ENCODE measurements around the gene PLAU.
"Not testable (repeated sequence)": the region's sequence is repeated elsewhere in the genome, so short reads cannot be mapped to it uniquely, and the experiment has no call there.

The PLAU gene

DNA sequence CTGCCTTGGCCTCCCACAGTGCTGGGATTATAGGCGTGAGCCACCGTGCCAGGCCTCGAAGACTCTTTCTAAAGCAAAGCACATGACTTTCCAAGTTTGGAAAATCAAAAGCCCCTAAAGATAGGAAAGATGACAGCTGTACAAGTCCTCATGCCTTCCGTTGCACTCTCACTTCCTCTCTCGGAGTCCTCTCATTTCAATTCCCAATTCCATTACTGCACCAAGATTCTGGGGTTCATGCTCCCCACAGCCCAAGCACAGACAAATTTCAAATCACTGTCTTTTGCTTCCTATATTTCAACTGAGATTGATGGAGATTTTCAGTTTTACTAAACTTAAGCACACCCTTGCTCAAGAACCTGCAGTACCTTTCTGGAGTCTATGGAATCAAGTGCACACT, 10.9 kb upstream of the PLAU start:
- DNase-seq: no peak

DNA sequence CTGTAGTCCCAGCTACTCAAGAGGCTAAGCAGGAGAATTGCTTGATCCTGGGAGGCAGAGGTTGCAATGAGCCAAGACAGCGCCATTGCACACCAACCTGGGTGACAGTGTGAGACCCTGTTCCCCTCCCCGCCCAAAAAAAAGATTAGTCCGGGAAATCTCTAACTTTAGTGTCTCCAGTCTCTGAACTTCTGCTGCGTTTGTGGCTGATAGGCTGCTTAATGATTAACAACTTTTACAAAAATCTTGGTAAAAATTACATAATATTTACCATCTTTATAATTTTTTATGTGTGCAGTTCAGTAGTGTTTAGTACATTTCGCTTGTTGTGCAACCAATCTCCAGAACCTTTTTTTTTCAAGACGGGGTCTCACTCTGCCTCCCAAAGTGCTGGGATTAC, 9.7 kb upstream of the PLAU start:
- DNase-seq: no peak

DNA sequence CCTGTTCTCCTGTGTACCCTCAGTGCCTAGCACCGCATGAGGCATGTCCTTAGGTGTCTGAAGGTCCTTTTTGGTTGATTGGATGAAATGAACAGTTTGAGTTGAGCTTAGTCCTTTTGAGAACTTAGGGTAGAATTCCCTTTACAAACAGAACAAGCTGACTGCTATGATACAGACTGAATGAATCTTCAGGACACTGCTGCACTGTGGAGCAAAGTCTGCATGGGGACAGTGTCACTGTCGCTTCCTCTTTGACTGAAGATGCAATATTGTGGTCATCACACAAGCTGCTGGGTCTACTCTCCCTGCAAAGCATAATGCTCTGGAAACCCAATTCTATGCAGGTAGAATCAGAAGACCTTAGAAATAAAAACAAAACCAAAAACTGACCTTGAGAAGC, 8.6 kb upstream of the PLAU start:
- no peak for DNase-seq

DNA sequence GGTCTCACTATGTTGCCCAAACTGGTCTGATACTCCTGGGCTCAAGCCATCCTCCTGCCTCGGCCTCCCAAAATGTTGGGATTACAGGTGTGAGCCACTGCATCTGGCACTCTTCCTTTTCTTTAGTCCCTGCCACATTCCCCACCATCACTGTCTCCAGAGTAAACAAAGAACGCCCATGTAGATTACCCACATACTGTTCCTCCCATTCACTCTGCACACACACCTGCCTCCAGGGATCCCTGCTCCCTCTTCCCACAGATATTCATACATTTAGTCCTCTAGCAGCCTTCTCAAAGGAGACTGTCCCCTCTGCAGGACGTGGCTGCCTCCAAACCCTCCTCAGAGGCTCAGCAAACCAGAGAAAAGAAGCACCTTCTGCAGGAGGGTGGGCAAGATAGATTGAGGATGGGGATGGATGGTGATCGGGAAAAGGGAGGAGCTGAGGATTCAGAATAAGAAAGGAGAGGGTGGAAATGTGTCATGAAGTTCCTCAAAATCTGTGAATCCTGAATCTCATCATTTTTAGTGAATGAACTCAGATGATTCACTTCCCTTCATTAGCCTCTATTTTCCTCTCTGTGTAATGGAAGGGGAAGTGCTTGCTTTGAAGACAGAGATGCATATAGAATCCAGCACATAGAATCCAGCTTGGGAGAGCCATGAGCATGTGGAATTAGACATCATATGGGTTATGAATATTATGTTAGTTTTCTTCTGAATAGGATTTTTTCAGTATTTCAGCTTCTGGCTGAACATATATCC, 5.5 kb upstream of the PLAU start:
- no peak for DNase-seq

DNA sequence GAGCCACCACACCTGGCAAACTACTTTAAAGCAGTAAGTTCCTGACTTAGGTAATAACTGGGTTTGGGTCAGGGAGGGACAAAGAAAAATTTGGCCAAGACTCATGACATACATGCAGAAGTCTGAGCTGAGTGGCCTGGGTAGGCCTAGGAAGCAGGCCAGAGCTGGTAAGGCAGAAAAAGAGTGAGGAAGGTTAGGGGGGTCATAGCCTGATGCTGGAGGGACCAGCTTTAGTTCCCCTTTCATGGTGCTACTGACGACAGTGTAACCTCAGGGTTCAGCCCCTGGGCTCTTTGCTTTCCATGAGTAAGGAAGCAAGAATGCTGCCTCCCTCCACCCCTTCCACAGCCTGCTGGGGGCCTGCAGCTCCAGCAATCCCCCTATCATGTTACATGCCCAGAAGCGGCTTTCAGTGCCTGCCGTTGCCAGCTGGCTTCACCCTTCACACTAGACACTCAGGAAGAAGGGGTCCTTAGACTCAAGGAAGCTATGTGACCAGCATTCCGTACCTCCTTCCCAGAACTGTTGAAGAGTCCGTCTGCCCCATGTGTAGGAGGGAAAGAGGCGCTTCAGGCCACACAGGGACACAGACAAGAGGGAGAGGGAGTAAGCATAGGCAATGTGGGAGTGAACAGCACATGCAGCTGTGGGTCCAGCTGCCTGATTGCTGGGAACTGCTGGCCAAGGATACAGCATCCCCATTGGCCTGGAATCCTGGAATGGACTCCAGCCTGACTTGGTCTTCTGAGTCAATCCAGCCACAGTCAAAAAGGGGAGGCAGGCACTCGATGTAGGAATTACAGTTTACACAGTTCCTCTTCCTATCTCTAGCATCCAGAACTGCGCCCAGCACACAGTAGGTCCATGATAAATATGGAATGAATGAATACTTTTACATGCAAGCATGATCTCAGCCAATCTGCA, 4.1 kb upstream of the PLAU start:
- no peak for DNase-seq

DNA sequence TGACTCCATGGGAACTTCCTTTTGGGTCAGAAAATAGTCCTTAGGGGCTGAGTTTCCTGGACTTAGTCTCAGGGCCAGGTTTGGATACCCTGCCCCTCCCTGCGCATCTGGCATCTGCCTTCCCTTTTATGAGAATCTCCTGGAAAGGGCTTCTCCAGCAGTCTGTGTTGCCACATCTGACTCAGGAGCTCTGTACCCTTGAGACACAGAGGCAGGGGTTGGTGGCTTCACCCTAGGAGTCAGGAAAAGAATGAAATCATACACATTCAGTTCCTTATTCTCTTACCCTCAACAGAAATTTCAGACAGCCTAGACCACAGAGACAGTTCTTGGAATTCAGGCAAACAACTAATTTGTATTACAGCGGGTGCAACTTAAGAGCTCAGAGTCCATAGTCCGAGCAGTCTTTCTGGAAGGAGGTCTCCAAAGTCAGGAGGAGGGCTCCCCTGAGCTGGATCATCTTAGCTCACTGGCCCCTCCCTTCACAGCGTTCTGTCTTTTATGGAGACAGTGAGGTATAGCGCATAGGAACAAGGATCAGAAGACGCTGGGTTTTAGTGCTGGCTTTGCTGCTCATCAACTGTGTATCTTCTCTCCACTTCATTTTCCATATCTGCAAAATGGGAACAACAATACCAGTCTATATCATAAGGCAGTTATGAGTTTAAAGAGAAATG, 3.0 kb upstream of the PLAU start:
- DNase-seq: no peak

DNA sequence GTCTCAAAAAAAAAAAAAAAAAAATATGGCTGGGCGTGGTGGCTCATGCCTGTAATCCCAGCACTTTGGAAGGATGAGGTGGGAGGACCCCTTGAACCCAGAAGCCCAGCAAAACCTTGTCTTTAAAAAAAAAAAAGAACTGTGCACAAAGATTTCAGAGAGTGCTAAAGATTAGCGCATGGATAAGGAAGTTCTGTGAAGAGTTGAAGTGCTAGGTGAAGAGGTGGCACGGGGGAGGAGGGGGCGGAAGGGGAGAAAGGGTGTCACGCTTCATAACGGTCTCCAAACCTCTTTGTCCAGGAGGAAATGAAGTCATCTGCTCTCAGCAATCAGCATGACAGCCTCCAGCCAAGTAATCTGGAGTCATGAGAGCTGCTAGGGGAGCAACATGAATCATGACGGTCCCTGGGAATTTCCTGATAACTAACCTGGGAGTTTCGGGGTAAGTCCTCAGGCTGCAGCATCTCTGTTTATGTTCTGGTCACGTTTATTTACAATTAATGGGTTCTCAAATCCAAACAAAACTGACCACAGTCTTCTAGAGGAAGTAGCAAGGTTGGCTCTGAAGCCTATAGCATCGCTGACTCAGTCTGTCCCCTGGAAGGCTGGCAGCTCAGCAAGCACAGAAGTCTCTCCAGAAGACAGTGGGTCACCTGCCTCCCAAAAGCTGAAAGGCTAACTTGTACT, 1.9 kb upstream of the PLAU start:
- peak; percentile 67 for DNase-seq

DNA sequence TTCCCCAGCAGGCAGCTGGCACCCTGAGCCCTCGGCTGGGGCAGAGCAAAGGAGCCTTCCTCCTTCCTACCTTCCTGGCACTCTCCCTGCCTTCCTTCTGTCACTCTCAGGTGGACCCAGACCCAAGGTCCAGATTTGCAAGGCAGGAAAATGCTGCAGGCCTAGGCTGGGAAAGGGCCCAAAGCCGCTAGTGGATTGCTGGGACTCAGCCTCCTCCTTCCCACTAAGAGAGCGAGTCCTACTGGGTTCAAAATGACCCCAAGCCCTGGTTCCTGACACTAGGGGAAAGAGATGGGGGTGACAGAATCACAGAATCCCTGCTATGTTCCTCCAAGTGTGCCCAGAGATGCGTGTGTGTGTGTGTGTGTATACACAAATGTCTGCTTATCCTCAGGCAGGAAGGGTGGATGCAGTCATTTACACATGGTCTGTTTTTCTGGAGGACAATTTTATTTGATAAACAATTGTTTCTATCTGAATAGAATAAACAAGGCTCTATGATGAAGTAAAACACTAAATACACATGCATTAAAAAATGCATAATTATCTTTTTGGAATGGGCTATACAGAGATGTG, 1.3 kb upstream of the PLAU start:
- DNase-seq: no peak

DNA sequence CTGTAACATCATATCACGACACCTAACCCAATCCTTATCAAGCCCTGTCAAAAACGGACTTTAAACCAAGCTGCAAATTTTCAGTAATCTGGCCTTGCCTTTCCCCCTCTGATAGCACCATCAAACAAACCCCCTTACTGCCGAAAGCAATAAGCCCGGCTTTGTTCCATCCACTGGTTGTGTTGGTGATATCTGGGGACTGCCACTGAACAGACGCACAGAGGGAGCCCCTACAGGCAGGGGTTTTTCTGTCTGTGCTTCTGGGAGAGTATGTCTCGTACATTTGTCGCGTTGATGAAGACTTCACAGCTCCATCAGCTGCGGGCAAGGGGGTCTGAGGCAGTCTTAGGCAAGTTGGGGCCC, 550 bp upstream of the PLAU start:
- no peak for DNase-seq

DNA sequence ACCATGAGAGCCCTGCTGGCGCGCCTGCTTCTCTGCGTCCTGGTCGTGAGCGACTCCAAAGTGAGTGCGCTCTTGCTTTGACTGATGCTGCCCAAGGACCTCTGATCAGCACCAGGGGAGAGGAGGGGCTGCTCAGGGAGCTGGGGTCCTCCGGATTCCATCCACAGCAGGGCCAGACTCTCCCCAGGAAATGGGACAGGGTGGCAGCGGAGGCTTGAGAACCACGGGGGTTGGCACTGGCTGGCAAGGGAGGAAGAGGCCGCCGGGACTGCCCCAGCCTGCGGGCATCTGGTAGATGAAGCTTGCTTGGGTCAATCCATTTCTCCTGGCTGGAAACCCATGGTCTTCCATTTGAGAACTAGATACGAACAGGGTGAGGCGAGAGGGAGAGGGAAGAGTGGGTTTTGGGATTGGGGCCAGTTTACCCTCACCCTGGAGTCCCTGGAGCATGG, 647 bp downstream of the PLAU start:
- no peak for DNase-seq

DNA sequence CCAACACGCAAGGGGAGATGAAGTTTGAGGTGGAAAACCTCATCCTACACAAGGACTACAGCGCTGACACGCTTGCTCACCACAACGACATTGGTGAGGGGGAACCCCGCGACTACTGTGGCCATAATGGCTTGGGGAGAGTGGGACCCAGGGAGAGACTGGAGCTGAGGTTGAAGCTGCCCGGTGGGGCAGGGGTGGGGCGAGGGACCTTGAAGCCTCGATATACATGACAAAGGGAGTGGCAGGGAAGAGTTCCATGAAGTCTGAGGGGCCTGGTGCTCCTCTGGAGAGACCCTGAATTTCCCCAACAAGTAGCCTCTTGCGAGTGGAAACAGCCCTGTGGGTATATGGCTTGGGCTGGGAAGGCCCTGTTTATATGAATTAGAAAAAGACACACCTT, 3.1 kb downstream of the PLAU start:
- no peak for DNase-seq

DNA sequence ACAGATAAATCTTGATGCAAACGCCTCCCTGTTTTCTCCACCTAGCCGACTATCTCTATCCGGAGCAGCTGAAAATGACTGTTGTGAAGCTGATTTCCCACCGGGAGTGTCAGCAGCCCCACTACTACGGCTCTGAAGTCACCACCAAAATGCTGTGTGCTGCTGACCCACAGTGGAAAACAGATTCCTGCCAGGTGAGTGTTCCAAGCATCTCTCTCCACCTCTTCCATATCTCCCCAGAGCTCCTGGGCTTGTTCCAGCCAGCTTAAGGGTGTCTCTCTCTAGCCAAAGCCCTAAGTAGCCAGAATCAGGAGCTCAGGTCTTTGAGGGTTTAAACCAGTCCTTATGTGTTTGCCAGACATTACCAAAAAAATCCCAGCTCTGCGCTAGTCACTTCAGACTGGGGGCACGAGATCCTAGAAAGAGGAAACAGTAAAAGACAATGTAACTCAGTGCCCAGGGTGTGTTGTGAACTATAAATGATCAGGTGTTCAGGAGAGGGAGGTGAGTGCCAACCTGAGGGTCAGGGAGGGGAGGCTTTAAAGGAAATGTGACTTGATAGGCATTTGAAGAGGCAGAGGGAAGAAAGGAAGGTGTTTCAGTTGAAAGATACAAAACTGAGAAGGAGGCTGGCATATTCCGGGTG, 4.4 kb downstream of the PLAU start:
- DNase-seq: no peak

DNA sequence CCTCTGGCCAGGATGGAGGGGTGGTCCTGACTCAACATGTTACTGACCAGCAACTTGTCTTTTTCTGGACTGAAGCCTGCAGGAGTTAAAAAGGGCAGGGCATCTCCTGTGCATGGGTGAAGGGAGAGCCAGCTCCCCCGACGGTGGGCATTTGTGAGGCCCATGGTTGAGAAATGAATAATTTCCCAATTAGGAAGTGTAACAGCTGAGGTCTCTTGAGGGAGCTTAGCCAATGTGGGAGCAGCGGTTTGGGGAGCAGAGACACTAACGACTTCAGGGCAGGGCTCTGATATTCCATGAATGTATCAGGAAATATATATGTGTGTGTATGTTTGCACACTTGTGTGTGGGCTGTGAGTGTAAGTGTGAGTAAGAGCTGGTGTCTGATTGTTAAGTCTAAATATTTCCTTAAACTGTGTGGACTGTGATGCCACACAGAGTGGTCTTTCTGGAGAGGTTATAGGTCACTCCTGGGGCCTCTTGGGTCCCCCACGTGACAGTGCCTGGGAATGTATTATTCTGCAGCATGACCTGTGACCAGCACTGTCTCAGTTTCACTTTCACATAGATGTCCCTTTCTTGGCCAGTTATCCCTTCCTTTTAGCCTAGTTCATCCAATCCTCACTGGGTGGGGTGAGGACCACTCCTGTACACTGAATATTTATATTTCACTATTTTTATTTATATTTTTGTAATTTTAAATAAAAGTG, 6.0 kb downstream of the PLAU start:
- DNase-seq: no peak

DNA sequence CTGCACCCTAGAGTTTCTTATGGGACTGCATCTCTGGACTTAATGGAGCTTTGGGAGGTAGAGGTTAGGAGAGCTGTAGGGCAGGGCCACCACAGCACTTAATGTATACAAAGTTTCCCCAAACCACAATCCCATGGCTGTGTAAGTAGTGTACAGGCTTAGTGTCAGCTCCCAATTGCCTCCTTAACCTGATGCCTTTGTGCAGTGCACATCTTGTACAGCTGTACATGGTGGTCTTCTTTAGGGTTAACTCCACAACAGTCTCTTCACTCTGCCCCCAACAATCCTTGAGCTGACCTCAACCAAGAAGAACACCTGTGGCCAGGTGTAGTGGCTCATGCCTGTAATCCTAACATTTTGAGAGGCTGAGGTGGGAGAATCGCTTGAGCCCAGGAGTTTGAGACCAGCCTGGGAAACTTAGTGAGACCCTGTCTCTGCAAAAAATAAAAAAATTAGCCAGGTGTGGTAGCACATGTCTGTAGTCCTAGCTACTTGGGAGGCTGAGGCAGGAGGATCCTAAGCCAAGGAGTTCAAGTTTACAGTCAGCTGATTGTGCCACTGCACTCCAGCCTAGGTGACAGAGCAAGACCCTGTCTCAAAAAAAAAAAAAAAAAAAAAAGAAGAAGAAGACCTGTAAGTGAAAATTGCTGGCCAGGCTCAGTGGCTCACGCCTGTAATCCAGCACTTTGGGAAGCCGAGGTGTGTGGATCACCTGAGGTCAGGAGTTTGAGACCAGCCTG, 6.8 kb downstream of the PLAU start:
- no peak for DNase-seq

DNA sequence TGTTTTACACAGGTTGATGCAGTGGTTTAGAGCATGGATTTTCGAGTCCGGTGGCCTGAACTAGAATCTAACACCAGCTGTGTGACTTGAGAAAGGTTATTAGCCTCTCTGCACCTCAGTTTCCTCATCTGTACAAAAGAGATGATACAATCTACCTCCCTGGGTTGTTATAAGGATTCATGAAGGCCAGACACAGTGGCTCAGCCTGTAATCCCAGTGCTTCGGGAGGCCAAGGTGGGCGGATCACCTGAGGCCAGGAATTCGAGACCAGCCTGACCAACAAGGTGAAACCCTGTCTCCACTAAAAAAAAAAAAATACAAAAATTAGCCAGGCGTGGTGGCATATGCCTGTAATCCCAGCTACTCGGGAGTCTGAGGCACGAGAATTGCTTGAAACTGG, 8.5 kb downstream of the PLAU start:
- DNase-seq: not testable (repeated sequence)

DNA sequence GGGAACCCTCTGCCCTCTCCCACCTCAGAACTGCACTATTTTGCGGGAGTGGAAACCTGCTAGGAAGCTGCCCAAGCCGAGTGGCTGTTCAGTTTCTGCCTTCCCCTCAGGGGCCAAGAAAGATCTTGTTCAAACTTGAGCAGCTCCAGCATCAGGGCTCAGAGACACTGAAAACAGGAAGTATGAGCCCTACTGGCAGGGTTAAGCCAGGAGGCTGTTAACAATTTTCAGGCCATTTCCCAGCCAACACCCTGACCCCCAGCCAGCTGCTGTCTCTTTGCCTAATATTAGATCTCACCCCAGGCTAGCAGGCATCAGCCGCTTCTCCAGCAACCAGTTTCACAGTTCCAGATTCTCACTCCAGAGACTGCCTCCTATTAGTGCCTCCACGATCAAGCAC, 9.2 kb downstream of the PLAU start:
- DNase-seq: no peak

DNA sequence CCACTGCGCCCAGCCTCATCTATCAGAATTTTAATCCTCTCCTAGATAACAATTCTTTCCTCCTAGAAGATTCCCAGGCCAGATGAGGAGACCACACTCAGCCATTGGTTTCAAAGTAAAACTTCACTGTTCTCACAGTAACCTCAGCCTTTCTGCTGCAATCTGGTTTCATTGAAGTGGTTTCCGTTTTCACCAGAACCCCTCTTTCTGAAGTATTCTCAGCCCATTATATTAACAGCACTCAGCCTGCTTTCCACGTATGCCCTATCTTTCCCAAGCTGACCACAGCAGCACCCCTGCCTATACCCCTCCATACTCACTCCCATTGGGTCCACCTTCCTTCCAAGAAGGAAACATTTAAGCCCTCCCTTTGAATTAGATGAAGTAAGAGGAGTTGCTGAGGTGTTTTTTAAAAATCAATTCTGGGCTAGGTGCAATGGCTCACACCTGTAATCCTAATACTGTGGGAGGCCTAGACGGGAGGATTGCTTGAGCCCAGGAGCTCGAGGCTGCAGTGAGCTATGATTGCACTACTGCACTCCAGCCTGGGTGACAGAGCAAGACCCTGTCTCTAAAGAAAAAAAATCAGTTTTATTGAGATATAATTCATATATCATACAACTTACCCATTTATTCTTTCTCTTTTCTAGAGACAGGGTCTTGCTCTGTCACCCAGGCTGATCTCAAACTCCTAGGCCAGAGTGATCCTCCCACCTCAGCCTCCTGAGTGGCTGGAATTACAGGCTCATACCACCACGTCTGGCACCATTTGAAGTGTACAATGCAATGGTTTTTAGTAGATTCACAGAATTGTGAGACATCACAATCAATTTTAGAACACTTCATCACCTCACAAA, 11.3 kb downstream of the PLAU start:
- DNase-seq: peak; percentile 64

DNA sequence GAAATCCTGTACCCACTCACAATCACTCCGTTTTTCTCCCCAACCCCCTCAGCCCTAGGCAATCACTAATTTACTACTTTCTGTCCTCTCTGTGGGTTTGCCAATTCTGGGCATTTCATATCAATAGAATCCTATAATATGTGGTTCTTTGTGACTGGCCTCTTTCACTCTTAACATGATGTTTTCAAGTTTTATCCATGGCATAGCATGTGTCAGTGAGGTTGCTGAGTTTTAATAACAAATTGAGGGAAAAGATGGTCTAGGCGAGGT, 11.9 kb downstream of the PLAU start:
- no peak for DNase-seq

DNA sequence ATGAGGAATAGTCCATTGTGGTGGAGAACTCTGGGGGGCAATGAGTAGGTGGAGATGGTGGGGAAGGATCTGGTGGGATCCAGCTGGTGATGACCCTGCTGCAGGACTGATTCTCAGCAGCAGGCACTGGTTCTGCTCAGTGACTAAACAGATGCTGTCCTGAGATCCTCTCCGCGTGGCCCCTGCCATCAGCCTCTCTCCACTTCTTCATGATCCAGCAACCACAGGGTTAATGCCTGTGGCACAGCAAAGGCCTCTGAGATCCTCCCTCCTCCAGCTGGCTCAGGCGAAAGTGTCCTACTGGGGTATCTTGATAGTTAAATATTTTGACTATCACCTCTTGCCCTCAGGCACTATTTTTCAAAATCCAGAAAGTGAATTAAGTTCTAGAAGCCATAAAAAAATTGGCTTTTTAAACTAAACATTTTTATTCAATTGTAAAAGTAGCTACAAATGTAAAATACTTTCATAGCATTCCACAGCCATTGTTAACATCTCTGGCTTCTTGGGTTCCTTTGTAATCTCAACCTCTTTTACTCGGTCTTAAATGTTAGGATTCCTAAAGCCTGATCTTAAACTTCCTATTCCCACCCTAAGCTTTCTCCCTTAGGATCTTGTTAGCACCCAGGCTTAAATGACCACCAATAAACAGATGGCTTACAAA, 13.1 kb downstream of the PLAU start:
- DNase-seq: no peak

DNA sequence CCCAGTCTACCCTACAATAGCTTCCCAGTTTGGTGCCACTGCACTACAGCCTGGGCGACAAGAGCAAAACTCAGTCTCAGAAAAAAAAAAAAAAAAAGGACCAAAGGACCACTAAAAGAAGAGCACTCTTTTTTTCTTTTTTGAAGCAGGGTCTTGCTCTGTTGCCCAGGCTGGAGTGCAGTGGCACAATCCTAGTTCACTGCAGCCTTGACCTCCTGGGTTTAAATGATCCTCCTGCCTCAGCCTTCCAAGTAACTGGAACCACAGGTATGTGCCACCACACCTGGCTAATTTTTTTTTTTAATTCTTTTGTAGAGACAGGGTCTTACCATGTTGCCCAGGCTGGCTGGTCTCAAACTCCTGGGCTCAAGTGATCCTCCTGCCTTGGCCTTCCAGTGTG, 14.0 kb downstream of the PLAU start:
- no peak for DNase-seq

All from CD4-positive, alpha-beta T cell treated with Interleukin-4 for 4 hours (primary cell).